ENCODE data around the gene H2AZ2.
"Not testable (repeated sequence)": the region's sequence is repeated elsewhere in the genome, so short reads cannot be mapped to it uniquely, and the experiment has no call there.

The H2AZ2 gene

DNA sequence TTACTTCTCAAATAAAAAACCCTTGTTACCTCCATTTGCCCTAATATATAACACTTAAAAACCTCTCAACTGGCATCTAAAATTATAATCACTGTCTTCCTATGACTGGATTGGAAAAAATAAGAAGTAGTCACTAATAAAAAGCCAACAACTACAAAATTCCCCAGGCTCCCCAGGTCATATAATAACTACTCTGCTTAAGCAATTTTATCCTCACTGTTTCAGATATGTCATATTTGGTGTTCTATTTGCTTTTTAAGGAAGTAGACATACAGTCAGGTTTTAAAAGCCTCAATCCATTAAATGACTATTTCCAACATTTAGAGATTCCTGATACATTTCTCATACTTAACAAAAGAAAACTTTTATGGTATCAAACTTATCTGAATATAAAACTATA is 2.4 kb downstream of the H2AZ2 start:
- Histone ChIP-seq H3K4me3 (replicated peaks; ENCODE audit: insufficient read depth, low read length) (peak overlapping the region; percentile 43), H3K27me3 (ENCODE audit: insufficient read depth, poor library complexity, severe bottlenecking) (no peaks in the 10 kb centered on the region), H3K27ac (replicated peaks) (peak overlapping the region; percentile 47)
- TF ChIP-seq, protein P1, sequence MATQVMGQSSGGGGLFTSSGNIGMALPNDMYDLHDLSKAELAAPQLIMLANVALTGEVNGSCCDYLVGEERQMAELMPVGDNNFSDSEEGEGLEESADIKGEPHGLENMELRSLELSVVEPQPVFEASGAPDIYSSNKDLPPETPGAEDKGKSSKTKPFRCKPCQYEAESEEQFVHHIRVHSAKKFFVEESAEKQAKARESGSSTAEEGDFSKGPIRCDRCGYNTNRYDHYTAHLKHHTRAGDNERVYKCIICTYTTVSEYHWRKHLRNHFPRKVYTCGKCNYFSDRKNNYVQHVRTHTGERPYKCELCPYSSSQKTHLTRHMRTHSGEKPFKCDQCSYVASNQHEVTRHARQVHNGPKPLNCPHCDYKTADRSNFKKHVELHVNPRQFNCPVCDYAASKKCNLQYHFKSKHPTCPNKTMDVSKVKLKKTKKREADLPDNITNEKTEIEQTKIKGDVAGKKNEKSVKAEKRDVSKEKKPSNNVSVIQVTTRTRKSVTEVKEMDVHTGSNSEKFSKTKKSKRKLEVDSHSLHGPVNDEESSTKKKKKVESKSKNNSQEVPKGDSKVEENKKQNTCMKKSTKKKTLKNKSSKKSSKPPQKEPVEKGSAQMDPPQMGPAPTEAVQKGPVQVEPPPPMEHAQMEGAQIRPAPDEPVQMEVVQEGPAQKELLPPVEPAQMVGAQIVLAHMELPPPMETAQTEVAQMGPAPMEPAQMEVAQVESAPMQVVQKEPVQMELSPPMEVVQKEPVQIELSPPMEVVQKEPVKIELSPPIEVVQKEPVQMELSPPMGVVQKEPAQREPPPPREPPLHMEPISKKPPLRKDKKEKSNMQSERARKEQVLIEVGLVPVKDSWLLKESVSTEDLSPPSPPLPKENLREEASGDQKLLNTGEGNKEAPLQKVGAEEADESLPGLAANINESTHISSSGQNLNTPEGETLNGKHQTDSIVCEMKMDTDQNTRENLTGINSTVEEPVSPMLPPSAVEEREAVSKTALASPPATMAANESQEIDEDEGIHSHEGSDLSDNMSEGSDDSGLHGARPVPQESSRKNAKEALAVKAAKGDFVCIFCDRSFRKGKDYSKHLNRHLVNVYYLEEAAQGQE (IDR thresholded peaks at IDR 0.05; ENCODE audit: insufficient replicate concordance, low read depth): no peak
- no peak for TF ChIP-seq GABPA (IDR thresholded peaks at IDR 0.05; ENCODE audit: low read depth)
- TF ChIP-seq, protein P2, sequence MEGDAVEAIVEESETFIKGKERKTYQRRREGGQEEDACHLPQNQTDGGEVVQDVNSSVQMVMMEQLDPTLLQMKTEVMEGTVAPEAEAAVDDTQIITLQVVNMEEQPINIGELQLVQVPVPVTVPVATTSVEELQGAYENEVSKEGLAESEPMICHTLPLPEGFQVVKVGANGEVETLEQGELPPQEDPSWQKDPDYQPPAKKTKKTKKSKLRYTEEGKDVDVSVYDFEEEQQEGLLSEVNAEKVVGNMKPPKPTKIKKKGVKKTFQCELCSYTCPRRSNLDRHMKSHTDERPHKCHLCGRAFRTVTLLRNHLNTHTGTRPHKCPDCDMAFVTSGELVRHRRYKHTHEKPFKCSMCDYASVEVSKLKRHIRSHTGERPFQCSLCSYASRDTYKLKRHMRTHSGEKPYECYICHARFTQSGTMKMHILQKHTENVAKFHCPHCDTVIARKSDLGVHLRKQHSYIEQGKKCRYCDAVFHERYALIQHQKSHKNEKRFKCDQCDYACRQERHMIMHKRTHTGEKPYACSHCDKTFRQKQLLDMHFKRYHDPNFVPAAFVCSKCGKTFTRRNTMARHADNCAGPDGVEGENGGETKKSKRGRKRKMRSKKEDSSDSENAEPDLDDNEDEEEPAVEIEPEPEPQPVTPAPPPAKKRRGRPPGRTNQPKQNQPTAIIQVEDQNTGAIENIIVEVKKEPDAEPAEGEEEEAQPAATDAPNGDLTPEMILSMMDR (IDR thresholded peaks at IDR 0.05; ENCODE audit: insufficient read depth, low read length): no peak
- DNase-seq (ENCODE audit: low read depth in 1 of 2, low spot score in 1 of 2): no peak

DNA sequence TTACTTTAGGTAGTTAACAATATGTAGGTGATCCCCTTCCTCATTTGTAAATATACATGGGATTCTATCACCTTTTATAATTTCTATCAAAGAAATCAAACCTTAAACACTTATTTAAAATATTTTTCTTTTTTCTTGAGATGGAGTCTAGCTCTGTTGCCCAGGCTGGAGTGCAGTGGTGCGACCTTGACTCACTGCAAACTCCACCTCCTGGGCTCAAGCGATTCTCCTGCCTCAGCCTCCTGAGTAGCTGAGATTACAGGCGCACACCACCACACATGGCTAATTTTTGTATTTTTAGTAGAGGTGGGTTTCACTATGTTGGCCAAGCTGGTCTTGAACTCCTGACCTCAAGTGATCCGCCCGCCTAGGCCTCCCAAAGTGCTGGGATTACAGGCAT is 4.4 kb downstream of the H2AZ2 start:
- not testable (repeated sequence) for H3K27me3 ChIP-seq (ENCODE audit: insufficient read depth, poor library complexity, severe bottlenecking); DNase-seq (ENCODE audit: low read depth in 1 of 2, low spot score in 1 of 2); H3K27ac ChIP-seq (replicated peaks); H3K4me3 ChIP-seq (replicated peaks; ENCODE audit: insufficient read depth, low read length)

DNA sequence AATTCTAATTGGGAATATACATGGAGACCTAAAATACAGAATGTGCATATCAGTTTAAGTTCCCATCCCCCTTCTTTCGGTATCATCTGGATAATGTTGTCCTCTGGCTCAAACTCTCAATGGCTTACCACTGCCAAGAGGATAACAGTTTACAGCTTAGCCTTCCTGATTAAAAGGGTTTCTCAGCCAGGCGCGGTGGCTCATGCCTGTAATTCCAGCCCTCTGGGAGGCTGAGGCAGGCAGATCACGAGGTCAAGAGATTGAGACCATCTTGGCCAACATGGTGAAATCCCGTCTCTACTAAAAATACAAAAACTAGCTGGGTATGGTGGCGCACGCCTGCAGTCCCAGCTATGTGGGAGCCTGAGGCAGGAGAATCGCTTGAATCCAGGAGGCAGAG is 5.2 kb downstream of the H2AZ2 start:
- H3K4me3 ChIP-seq (replicated peaks; ENCODE audit: insufficient read depth, low read length); H3K27ac ChIP-seq (replicated peaks); DNase-seq (ENCODE audit: low read depth in 1 of 2, low spot score in 1 of 2); H3K27me3 ChIP-seq (ENCODE audit: insufficient read depth, poor library complexity, severe bottlenecking): not testable (repeated sequence)

DNA sequence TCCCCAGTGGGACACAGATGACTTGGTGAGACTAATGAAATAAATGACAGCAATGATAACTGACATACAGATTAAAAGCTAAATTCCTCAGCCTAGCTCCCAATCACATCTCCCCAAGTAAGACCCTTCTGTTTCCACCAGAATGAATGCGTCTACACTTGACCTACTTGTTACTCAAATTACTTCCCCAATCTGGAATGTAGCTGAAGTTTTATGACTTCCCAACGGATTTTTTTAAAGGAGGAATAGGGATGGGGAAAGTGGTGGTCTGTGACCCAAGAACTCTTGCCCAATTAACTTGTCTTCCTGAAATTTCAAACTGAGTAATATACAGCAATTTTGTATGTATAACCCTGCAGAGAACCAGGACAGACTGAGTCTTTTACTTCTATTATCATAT is 9.1 kb downstream of the H2AZ2 start:
- DNase-seq (ENCODE audit: low read depth in 1 of 2, low spot score in 1 of 2): no peak
- no peak overlapping the region for H3K4me3 ChIP-seq (replicated peaks; ENCODE audit: insufficient read depth, low read length)
- no peak overlapping the region for H3K27ac ChIP-seq (replicated peaks)
- TF ChIP-seq GABPA (IDR thresholded peaks at IDR 0.05; ENCODE audit: low read depth): no peak
- TF ChIP-seq, protein P1 (IDR thresholded peaks at IDR 0.05; ENCODE audit: insufficient replicate concordance, low read depth): no peak
- TF ChIP-seq, protein P2 (IDR thresholded peaks at IDR 0.05; ENCODE audit: insufficient read depth, low read length): no peak
- TF ChIP-seq POLR2AphosphoS5 (IDR thresholded peaks at IDR 0.05; ENCODE audit: low read depth): no peak
- no peak for TF ChIP-seq SPI1 (IDR thresholded peaks at IDR 0.05; ENCODE audit: borderline replicate concordance, low read depth)
- H3K27me3 ChIP-seq (ENCODE audit: insufficient read depth, poor library complexity, severe bottlenecking): no peaks in the 10 kb centered on the region

DNA sequence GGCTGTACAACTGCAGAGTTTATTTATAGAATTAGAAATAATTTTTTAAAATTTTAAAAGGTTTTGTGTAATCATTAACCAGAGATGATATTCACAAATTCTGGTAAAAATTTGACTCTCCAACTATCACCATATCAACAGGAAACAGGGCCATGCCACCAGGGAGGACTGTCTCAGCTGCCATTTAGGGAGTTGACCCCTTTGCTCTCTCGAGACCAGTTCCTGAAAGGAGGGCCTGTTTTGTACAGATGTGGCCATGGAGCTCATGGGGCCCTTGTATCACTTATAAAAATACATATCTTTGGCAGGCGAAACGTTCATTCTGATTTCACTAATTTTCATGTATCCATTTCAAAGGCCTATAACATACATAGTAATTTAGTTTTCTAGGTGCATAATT is 20.3 kb downstream of the H2AZ2 start:
- TF ChIP-seq, protein P2 (IDR thresholded peaks at IDR 0.05; ENCODE audit: insufficient read depth, low read length): no peak
- TF ChIP-seq GABPA (IDR thresholded peaks at IDR 0.05; ENCODE audit: low read depth): no peak
- no peak for TF ChIP-seq POLR2AphosphoS5 (IDR thresholded peaks at IDR 0.05; ENCODE audit: low read depth)
- no peak for TF ChIP-seq SPI1 (IDR thresholded peaks at IDR 0.05; ENCODE audit: borderline replicate concordance, low read depth)
- no peak for DNase-seq (ENCODE audit: low read depth in 1 of 2, low spot score in 1 of 2)
- Histone ChIP-seq H3K4me3 (replicated peaks; ENCODE audit: insufficient read depth, low read length) (no peak overlapping the region), H3K27ac (replicated peaks) (no peak overlapping the region), H3K27me3 (ENCODE audit: insufficient read depth, poor library complexity, severe bottlenecking) (no peaks in the 10 kb centered on the region)

Data from HL-60 (cell line).